Heart right ventricle (tissue), 16 donors: ENCODE results near the gene CYSRT1. TPM values are rescaled to one million over a fixed set of nuclear protein-coding genes. Genes with fewer than 3 reads are reported as not detected.

Source experiments
- ATAC-seq, 8 donors: fragments of 200-7000 bp; cut with Tn5 transposase; one replicate each; pipeline ENCODE4 v1.9.1; 2020; ENCODE audit warnings: mild to moderate bottlenecking in 8 of 8, moderate library complexity in 8 of 8, moderate number of reproducible peaks in 1 of 8
- DNase-seq, 2 donors: peaks; one replicate each; pipeline ENCODE4 v3.0.0-alpha.2; 2020
- H3K27ac ChIP-seq, 10 donors: fragments of 200-600 bp; sonication (generic) in 2 of 10; one replicate each; pipeline versions ENCODE4 v1.5.0 to v1.8.0; 2020 to 2022; ENCODE audit warnings: mild to moderate bottlenecking in 3 of 10
- H3K27me3 ChIP-seq, 7 donors: fragments of 200-600 bp; one replicate each; pipeline ENCODE4 v1.8.0; 2021 to 2022; ENCODE audit warnings: mild to moderate bottlenecking in 2 of 7
- H3K36me3 ChIP-seq, 9 donors: fragments of 200-600 bp; sonication (generic) in 1 of 9; one replicate each; pipeline versions ENCODE4 v1.5.0 to v1.8.0; 2020 to 2022; ENCODE audit warnings: mild to moderate bottlenecking in 2 of 9
- H3K4me1 ChIP-seq, 9 donors: fragments of 200-600 bp; sonication (generic) in 1 of 9; one replicate each; pipeline versions ENCODE4 v1.5.0 to v1.8.0; 2020 to 2022; ENCODE audit warnings: mild to moderate bottlenecking in 4 of 9
- H3K4me3 ChIP-seq, 10 donors: fragments of 200-600 bp; sonication (generic) in 2 of 10; one replicate each; pipeline versions ENCODE4 v1.5.0 to v1.8.0; 2020 to 2022; ENCODE audit warnings: mild to moderate bottlenecking in 7 of 10, moderate library complexity in 2 of 10
- H3K9me3 ChIP-seq, 11 donors: fragments of 200-600 bp in 10 of 11; sonication (generic) in 2 of 11; one replicate each; pipeline versions ENCODE4 v1.5.0 to v1.8.0; 2013 to 2022; ENCODE audit warnings: mild to moderate bottlenecking in 2 of 11, control low read depth in 1 of 11, moderate library complexity in 1 of 11
- WGBS, 2 donors: extraction: QIAGEN DNeasy Blood & Tissue Kit; methylation state at CpG; one replicate each; pipeline ENCODE4 v1.1.7; 2013; ENCODE audit warnings: inconsistent platforms in 1 of 2; 5-methylcytosine and 5-hydroxymethylcytosine counted together
- intact Hi-C, 10 donors: fragments of 100-400 bp; cut with DNase I; formaldehyde crosslinking; loops; one replicate each; pipeline versions ENCODE4 v1.11.1 to v1.14.2; 2022
- polyA plus RNA-seq, 2 donors: library from polyadenylated mRNA; stranded (reverse); fragments of 200-250 nt; gene quantifications; one replicate each; pipeline ENCODE4 v1.2.3, GENCODE V29; 2013
- total RNA-seq, 10 donors: library from RNA; stranded (reverse); fragmentation: NEBNext Ultra II Directional in 3 of 10; extraction: Animal tissue kit (Norgen Biotek cat#: 25700) in 3 of 10; gene quantifications; one replicate each; pipeline versions ENCODE4 v1.2.1 to v1.2.4, GENCODE V29; 2021 to 2023
- TF ChIP-seq, protein P1 (sequence below), 9 donors: fragments of 200-600 bp; sonication (generic) in 2 of 9; IDR thresholded peaks; one replicate each; pipeline versions ENCODE4 v1.5.0 to v1.8.0; 2021 to 2022; ENCODE audit warnings: antibody characterized with exemption in 9 of 9, mild to moderate bottlenecking in 5 of 9, moderate library complexity in 1 of 9
- donor health status: Arrhythmogenic right ventricular cardiomyopathy.
- donor health status: ischemic (EF 13 %, LVEDD 7.1; RV severe dilation, severe dysfunction).
- donor health status: healthy with polysubstance abuse.
- donor health status: DM: no; HTN: yes; CAD: no.
- donor health status: DM: no; HTN: no; CAD: no.
- donor health status: ischemic (EF 25% LVEDD 6.9; RV normal size, moderate dysfunction).
- donor health status: ischemic (EF 25% LVEDD 5.7; RV mildly dilated, moderate dysfunction).
- donor health status: healthy.
- donor health status: DM: yes; HTN: yes; CAD: no.
- donor health status: Ischemic cardiomyopathy.
- donor health status: ischemic (EF 35%, LVEDD 5.7; RV mildly dilated, moderate dysfunction).
- donor health status: nonischemic (EF 11% LVEDD 7.7; RV severe dilation, severe dysfunction).
- donor health status: DM: yes; HTN: yes; CAD: no.
- donor health status: PGD.
- donor health status: ischemic (EF 29% LVEDD 5.4; RV normal size, mild dysfunction).
- donor health status: nonischemic (EF 23%, LVEDD 6.1; RV moderate dilation, normal function).

The CYSRT1 gene
- total and polyA plus RNA-seq, 12 donors: 0.19 to 0.71 (median 0.37) TPM; not detected in 4

DNA sequence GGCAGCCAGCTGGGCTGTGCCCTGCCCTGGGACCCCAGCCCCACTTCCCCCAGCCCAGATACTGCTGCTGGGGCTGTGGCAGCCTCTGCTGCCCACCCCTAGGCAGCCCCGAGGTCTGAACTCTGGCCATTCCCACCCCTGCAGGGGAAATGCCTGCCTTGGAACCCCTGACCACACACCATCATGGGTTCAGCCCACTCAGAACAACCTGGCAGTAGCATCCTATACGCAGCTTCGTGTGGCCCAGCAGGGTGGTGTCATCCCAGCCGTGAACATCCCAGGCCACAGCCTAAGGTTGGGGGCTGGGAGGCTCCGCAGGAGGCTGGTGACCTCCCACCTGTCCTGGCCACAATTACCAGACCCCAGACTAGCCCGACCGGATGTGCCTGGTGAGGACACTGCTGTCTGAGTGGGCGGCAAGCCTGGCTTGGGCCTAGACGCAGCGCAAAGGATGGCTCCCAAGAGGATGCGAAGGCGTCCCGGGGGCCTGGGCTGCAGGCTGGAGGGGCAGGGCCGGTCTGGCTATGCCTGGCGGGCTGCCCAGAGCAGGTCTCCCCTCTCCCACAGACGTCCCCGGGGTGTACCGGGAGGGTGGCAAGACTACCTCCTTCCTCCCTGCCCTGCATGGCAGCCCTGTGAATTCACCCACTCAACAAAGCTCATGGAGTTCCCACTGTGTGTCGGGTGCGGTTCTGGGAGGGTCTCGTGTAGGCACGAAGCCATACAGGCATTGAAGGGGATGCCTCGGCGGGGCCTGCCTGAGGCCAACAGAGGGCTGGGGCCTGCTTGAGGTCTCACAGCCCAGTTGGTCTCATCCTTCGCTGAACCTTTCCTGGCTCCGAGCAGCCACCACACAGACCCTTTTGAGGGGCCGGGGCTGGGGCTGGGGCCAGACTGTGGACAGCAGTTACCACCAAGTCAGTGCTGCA is 4.3 kb downstream of the CYSRT1 start:
- Histone ChIP-seq H3K27ac (no peak overlapping the region), H3K4me3 (no peak overlapping the region), H3K9me3 (no peaks in the 10 kb centered on the region), H3K4me1 (peaks cover 0 to 9% (median 3%) of the 10 kb centered on the region in 9 donors), H3K36me3 (no peaks in the 10 kb centered on the region), H3K27me3 (peaks cover 16 to 60% (median 58%) of the 10 kb centered on the region in 7 donors)
- ATAC-seq (no peak), DNase-seq (no peak)
- TF ChIP-seq, protein P1, sequence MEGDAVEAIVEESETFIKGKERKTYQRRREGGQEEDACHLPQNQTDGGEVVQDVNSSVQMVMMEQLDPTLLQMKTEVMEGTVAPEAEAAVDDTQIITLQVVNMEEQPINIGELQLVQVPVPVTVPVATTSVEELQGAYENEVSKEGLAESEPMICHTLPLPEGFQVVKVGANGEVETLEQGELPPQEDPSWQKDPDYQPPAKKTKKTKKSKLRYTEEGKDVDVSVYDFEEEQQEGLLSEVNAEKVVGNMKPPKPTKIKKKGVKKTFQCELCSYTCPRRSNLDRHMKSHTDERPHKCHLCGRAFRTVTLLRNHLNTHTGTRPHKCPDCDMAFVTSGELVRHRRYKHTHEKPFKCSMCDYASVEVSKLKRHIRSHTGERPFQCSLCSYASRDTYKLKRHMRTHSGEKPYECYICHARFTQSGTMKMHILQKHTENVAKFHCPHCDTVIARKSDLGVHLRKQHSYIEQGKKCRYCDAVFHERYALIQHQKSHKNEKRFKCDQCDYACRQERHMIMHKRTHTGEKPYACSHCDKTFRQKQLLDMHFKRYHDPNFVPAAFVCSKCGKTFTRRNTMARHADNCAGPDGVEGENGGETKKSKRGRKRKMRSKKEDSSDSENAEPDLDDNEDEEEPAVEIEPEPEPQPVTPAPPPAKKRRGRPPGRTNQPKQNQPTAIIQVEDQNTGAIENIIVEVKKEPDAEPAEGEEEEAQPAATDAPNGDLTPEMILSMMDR (IDR thresholded peaks at IDR 0.05): no peak
- intact Hi-C loops: loop anchor here in 7 of 10 donors (2.0 to 5.0 kb wide), 6 partner anchors 37 to 112 kb away; partner anchors contain the start of genes ANAPC2 (in 1 of the 7) and SSNA1 (in 1 of the 7)
- WGBS, 2 donors: 62 to 66% methylated on average over 25 to 27 of the region's 27 CpGs

- H3K4me1 ChIP-seq: peaks cover 0 to 7% (median 0%) of the 10 kb centered on the region in 9 donors
- intact Hi-C loops: loop anchor here in 8 of 10 donors (2.0 to 10.0 kb wide), 7 partner anchors 38 to 445 kb away; partner anchors contain the start of genes ANAPC2 (in 1 of the 8) and SSNA1 (in 1 of the 8)
- H3K36me3 ChIP-seq: no peaks in the 10 kb centered on the region
- H3K4me3 ChIP-seq: no peak overlapping the region
- H3K9me3 ChIP-seq: no peaks in the 10 kb centered on the region
- H3K27me3 ChIP-seq: peaks cover 16 to 67% (median 63%) of the 10 kb centered on the region in 7 donors
- no peak for DNase-seq
- TF ChIP-seq, protein P1 (IDR thresholded peaks at IDR 0.05): no peak
- H3K27ac ChIP-seq: no peak overlapping the region
- 63 to 64% methylated on average over 25 to 31 of the region's 31 CpGs for WGBS, 2 donors
- ATAC-seq: no peak
Measured at GRCh38 chr9:137229903-137230704, 5.1 kb downstream of the CYSRT1 start.

- intact Hi-C loops: loop anchor here in 1 of 10 donors (10.0 kb wide), 1 partner anchor 446 kb away; no protein-coding TSS in a partner anchor
- no peak within 1 kb of the TSS for H3K4me3 ChIP-seq
- H3K4me1 ChIP-seq: peaks cover 0 to 11% (median 2%) of the 10 kb centered on the region in 9 donors
- ATAC-seq: no peak
- no peaks in the 10 kb centered on the region for H3K9me3 ChIP-seq
- 58 to 68% methylated on average over 14 of the region's 14 CpGs for WGBS, 2 donors
- TF ChIP-seq, protein P1 (IDR thresholded peaks at IDR 0.05): no peak
- DNase-seq: no peak
- no peaks in the 10 kb centered on the region for H3K36me3 ChIP-seq
- H3K27ac ChIP-seq: no peak within 1 kb of the TSS
- H3K27me3 ChIP-seq: peaks cover 16 to 69% (median 64%) of the 10 kb centered on the region in 7 donors
Measured at GRCh38 chr9:137230705-137231371, 5.9 kb downstream of the CYSRT1 start, which contains the start of gene SLC34A3. Gene SLC34A3 (plus strand): TSS chr9:137230901. CDS start chr9:137231703, 802 bp downstream.
